Erythroblast (primary cell): ENCODE results near the gene MPST.

Source experiments
- GATA1 ChIP-seq: IDR thresholded peaks from 2 replicates; pipeline ENCODE4 v1.6.1; 2011; ENCODE audit warnings: low read depth, mild to moderate bottlenecking, control low read depth, low read length, moderate library complexity
- POLR2A ChIP-seq: IDR thresholded peaks from 2 replicates; pipeline ENCODE4 v1.6.1; 2011; ENCODE audit warnings: mild to moderate bottlenecking, low read length

- TF ChIP-seq POLR2A (no peak), GATA1 (no peak)
These were observed 17.3 kb downstream of the MPST start for GRCh38 chr22:37036655-37037377.
